H1 (cell line): ENCODE results near the gene CRYGA. TPM values are rescaled to one million over a fixed set of nuclear protein-coding genes. Genes with fewer than 3 reads are reported as not detected.

Source experiments
- CTBP2 ChIP-seq: IDR thresholded peaks from 2 replicates; pipeline ENCODE4 v1.7.0; 2011; ENCODE audit warnings: borderline replicate concordance, mild to moderate bottlenecking, moderate library complexity, mixed read lengths, low read length; ENCODE audit not compliant: insufficient read depth, insufficient read length
- KDM1A ChIP-seq: fragments of 200-600, 300-600 bp; sonication (generic); IDR thresholded peaks from 2 replicates; pipeline ENCODE4 v1.7.1; 2016; ENCODE audit warnings: mild to moderate bottlenecking, low read length, borderline replicate concordance
- TBP ChIP-seq: IDR thresholded peaks from 2 replicates; pipeline ENCODE4 v1.6.1; 2011; ENCODE audit warnings: low read depth, low read length, improper control_type of control experiment
- polyA plus RNA-seq, 7 experiments: library from polyadenylated mRNA; depleted of rRNA in 3 of 7; stranded (reverse) in 5 of 7; unstranded in 2 of 7; fragments of >200 nt in 5 of 7; fragments of 200-250 nt in 2 of 7; gene quantifications; 1 replicate in 5 of 7; 2 replicates in 1 of 7; 4 replicates in 1 of 7; pipeline versions ENCODE4 v1.2.1 to v1.2.3, GENCODE V29; 2011 to 2013; ENCODE audit warnings: missing spikeins in 2 of 7, mixed read lengths in 2 of 7
- total RNA-seq: library from RNA; stranded (reverse); fragmentation: NEBNext Ultra II Directional; extraction: Animal tissue kit (Norgen Biotek cat#: 25700); gene quantifications from 2 replicates; pipeline ENCODE4 v1.2.1, GENCODE V29; 2021

The CRYGA gene
- total and polyA plus RNA-seq, 2 of the 8 experiments (the other 6 are each of a cell fraction or from before 2014, with no cell fraction given) = not detected

DNA sequence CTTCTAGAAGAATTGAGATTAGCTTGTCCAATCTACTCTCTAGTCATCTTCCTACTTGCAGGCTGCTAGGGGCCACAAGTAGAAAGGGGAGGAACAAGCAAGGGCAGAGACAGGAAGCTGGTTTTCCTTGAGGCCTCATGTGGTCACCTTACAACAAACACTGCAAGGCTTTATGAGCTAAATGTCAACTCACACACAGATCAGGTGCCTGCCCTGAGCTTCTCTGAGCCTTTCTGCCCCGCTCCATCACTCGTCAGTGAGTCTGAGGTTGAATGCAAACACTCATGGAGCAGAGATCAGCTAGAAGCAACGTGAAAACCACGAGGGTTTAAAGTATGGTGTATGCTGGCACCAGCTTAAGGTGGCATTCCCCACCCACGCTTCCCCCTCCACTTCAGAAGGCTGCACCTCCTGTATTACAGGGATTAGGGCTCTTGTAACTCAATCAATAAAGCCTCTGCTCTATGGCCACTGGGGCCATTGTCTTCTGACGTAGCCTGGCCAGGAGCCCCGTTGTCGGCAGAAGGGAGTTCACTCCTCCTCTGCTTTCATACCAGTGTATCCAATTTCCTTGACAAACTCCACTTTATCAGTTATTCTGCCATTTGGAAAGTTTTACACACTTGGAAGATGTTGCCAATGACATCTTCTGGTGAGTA is 28.3 kb downstream of the CRYGA start (continued):
- TF ChIP-seq KDM1A (no peak), TBP (no peak), CTBP2 (no peak)
- TF ChIP-seq, all 59 proteins: peak for 0
